Measurements from ENCODE around the gene TMEM179.

Gene TMEM179

GRCh38 chr14:104571246-104571645 is 33.3 kb downstream of the TMEM179 start:
- DNase-seq (ENCODE audit: low read depth in 2 of 2): no peak

- DNase-seq (ENCODE audit: low read depth in 2 of 2): no peak
Observed at GRCh38 chr14:104569435-104569834, 35.1 kb downstream of the TMEM179 start.

- DNase-seq (ENCODE audit: low read depth in 2 of 2): no peak
Observed at GRCh38 chr14:104568620-104569019, 36.0 kb downstream of the TMEM179 start.

- no peak for DNase-seq (ENCODE audit: low read depth in 2 of 2)
Observed at GRCh38 chr14:104567957-104568225, 36.7 kb downstream of the TMEM179 start.

GRCh38 chr14:104567141-104567956 is 37.2 kb downstream of the TMEM179 start:
- no peak for DNase-seq (ENCODE audit: low read depth in 2 of 2)

- DNase-seq (ENCODE audit: low read depth in 2 of 2): no peak
Observed at GRCh38 chr14:104564744-104565679, 39.6 kb downstream of the TMEM179 start.

GRCh38 chr14:104563742-104564615 is 40.6 kb downstream of the TMEM179 start:
- DNase-seq (ENCODE audit: low read depth in 2 of 2): peak; percentile 33 to 35

- DNase-seq (ENCODE audit: low read depth in 2 of 2): no peak
Observed at GRCh38 chr14:104563191-104563741, 41.3 kb downstream of the TMEM179 start.

GRCh38 chr14:104562606-104563005 is 42.0 kb downstream of the TMEM179 start:
- no peak for DNase-seq (ENCODE audit: low read depth in 2 of 2)

GRCh38 chr14:104561632-104562495 is 42.7 kb downstream of the TMEM179 start:
- no peak for DNase-seq (ENCODE audit: low read depth in 2 of 2)

- DNase-seq (ENCODE audit: low read depth in 2 of 2): no peak
Observed at GRCh38 chr14:104561124-104561557, 43.4 kb downstream of the TMEM179 start.

- no peak for DNase-seq (ENCODE audit: low read depth in 2 of 2)
Observed at GRCh38 chr14:104560586-104560945, 44.0 kb downstream of the TMEM179 start.

GRCh38 chr14:104559804-104560585 is 44.6 kb downstream of the TMEM179 start:
- DNase-seq (ENCODE audit: low read depth in 2 of 2): no peak

- DNase-seq (ENCODE audit: low read depth in 2 of 2): no peak
Observed at GRCh38 chr14:104559028-104559803, 45.4 kb downstream of the TMEM179 start.

- DNase-seq (ENCODE audit: low read depth in 2 of 2): no peak
Observed at GRCh38 chr14:104558231-104559027, 46.1 kb downstream of the TMEM179 start.

GRCh38 chr14:104557766-104558165 is 46.8 kb downstream of the TMEM179 start:
- DNase-seq (ENCODE audit: low read depth in 2 of 2): no peak

GRCh38 chr14:104557086-104557485 is 47.5 kb downstream of the TMEM179 start:
- no peak for DNase-seq (ENCODE audit: low read depth in 2 of 2)
